Measurements from ENCODE around the gene PITPNC1. TPM values are rescaled to one million over a fixed set of nuclear protein-coding genes. Genes with fewer than 3 reads are reported as not detected.

PITPNC1 gene
- total and polyA plus RNA-seq, 2 donors (not counting 1 experiment from before 2014, with no cell fraction given): 4.7 to 26.1 TPM

- no peaks in the 10 kb centered on the region for H3K27me3 ChIP-seq (replicated peaks in 1 of 4; ENCODE audit: control extremely low read depth in 1 of 4, control insufficient read depth in 3 of 4, insufficient read depth in 4 of 4, low read length in 3 of 4)
- no peak overlapping the region for H3K4me3 Mint-ChIP-seq
- no peaks in the 10 kb centered on the region for H3K9me3 ChIP-seq (ENCODE audit: control extremely low read depth in 1 of 3, control insufficient read depth in 2 of 3, insufficient read depth in 1 of 3, low read length in 2 of 3)
- no peaks in the 10 kb centered on the region for H3K4me1 ChIP-seq (ENCODE audit: control insufficient read depth in 2 of 2, insufficient read depth in 2 of 2, low read length in 2 of 2)
- ChIA-PET CTCF (interaction anchor here (0.6 kb wide), 1 partner anchor 46 kb away, joined by 3 read pairs; no protein-coding TSS in a partner anchor), POLR2A (interaction anchor here (0.6 kb wide), 1 partner anchor 795 kb away, joined by 6 read pairs; no protein-coding TSS in a partner anchor)
- no peak overlapping the region for H3K4me2 ChIP-seq (replicated peaks; ENCODE audit: low read depth, low read length, poor library complexity, severe bottlenecking)
- no peak overlapping the region for H3K9ac ChIP-seq (ENCODE audit: low read length)
- no peak overlapping the region for H3K27ac Mint-ChIP-seq
- H4K20me1 ChIP-seq (ENCODE audit: control insufficient read depth, insufficient read depth, low read length, poor library complexity, severe bottlenecking): no peaks in the 10 kb centered on the region
- H2AFZ ChIP-seq (ENCODE audit: insufficient read depth, low read depth, low read length, poor library complexity, severe bottlenecking): no peak overlapping the region
- no peaks in the 10 kb centered on the region for H3K79me2 ChIP-seq (ENCODE audit: control insufficient read depth, insufficient read depth, low read length)
- ATAC-seq (ENCODE audit: low read depth) (no peak), DNase-seq (no peak)
- H3K27ac ChIP-seq (ENCODE audit: low read length in 2 of 2): no peak overlapping the region
- no peaks in the 10 kb centered on the region for H3K9me3 Mint-ChIP-seq (ENCODE audit: insufficient read depth)
- no peak overlapping the region for H3K4me3 ChIP-seq (ENCODE audit: control extremely low read depth in 1 of 5, extremely low read depth in 1 of 5, insufficient read depth in 1 of 5, low read depth in 2 of 5, low read length in 4 of 5)
- H3K36me3 ChIP-seq (replicated peaks in 1 of 2; ENCODE audit: control extremely low read depth in 1 of 2, control insufficient read depth in 1 of 2, extremely low read depth in 1 of 2, insufficient read depth in 2 of 2, low read length in 1 of 2): no peaks in the 10 kb centered on the region
- H3K4me1 Mint-ChIP-seq: peaks cover 9% of the 10 kb centered on the region
- TF ChIP-seq CTCF (IDR thresholded peaks at IDR 0.05): no peak
- no peak for TF ChIP-seq EZH2 (IDR thresholded peaks at IDR 0.05; ENCODE audit: borderline replicate concordance, insufficient read depth, low read depth, low read length, poor library complexity, severe bottlenecking)
- WGBS (ENCODE audit: insufficient coverage): 98% methylated on average over 14 of the region's 14 CpGs
- intact Hi-C loops (cut with micrococcal nuclease): no loop called here
- no peaks in the 10 kb centered on the region for H3K27me3 Mint-ChIP-seq
These were observed 275.4 kb downstream of the PITPNC1 start for GRCh38 chr17:67652433-67652832.

- no peaks in the 10 kb centered on the region for H3K79me2 ChIP-seq (ENCODE audit: control insufficient read depth, insufficient read depth, low read length)
- peaks cover 0 to 17% (median 16%) of the 10 kb centered on the region in 3 donors for H3K9me3 ChIP-seq (ENCODE audit: control extremely low read depth in 1 of 3, control insufficient read depth in 2 of 3, insufficient read depth in 1 of 3, low read length in 2 of 3)
- no peaks in the 10 kb centered on the region for H3K27me3 ChIP-seq (replicated peaks in 1 of 4; ENCODE audit: control extremely low read depth in 1 of 4, control insufficient read depth in 3 of 4, insufficient read depth in 4 of 4, low read length in 3 of 4)
- no peak overlapping the region for H3K4me3 Mint-ChIP-seq
- 88% methylated on average over 4 of the region's 7 CpGs for WGBS (ENCODE audit: insufficient coverage)
- H3K4me2 ChIP-seq (replicated peaks; ENCODE audit: low read depth, low read length, poor library complexity, severe bottlenecking): no peak overlapping the region
- H3K27ac ChIP-seq (ENCODE audit: low read length in 2 of 2): no peak overlapping the region
- intact Hi-C loops (cut with micrococcal nuclease): no loop called here
- H3K9ac ChIP-seq (ENCODE audit: low read length): no peak overlapping the region
- DNase-seq: no peak
- no peaks in the 10 kb centered on the region for H4K20me1 ChIP-seq (ENCODE audit: control insufficient read depth, insufficient read depth, low read length, poor library complexity, severe bottlenecking)
- no peak overlapping the region for H3K27ac Mint-ChIP-seq
- H2AFZ ChIP-seq (ENCODE audit: insufficient read depth, low read depth, low read length, poor library complexity, severe bottlenecking): no peak overlapping the region
- no peak overlapping the region for H3K4me3 ChIP-seq (ENCODE audit: control extremely low read depth in 1 of 5, extremely low read depth in 1 of 5, insufficient read depth in 1 of 5, low read depth in 2 of 5, low read length in 4 of 5)
- ATAC-seq (ENCODE audit: low read depth): no peak
- H3K9me3 Mint-ChIP-seq (ENCODE audit: insufficient read depth): peaks cover 6% of the 10 kb centered on the region
- no peaks in the 10 kb centered on the region for H3K36me3 ChIP-seq (replicated peaks in 1 of 2; ENCODE audit: control extremely low read depth in 1 of 2, control insufficient read depth in 1 of 2, extremely low read depth in 1 of 2, insufficient read depth in 2 of 2, low read length in 1 of 2)
- CTCF ChIA-PET: no interaction called here
- POLR2A ChIA-PET: no interaction called here
- H3K4me1 Mint-ChIP-seq: peaks cover 5% of the 10 kb centered on the region
- H3K27me3 Mint-ChIP-seq: no peaks in the 10 kb centered on the region
- TF ChIP-seq EZH2 (IDR thresholded peaks at IDR 0.05; ENCODE audit: borderline replicate concordance, insufficient read depth, low read depth, low read length, poor library complexity, severe bottlenecking): no peak
- TF ChIP-seq CTCF (IDR thresholded peaks at IDR 0.05): no peak
- no peaks in the 10 kb centered on the region for H3K4me1 ChIP-seq (ENCODE audit: control insufficient read depth in 2 of 2, insufficient read depth in 2 of 2, low read length in 2 of 2)
These were observed 278.5 kb downstream of the PITPNC1 start for GRCh38 chr17:67655478-67656148.
